K562 (cell line): Measurements from ENCODE around the gene ROS1. TPM values are rescaled to one million over a fixed set of nuclear protein-coding genes. Genes with fewer than 3 reads are reported as not detected.

Source experiments
- CBX1 ChIP-seq: sonication (generic); IDR thresholded peaks from 2 replicates; pipeline ENCODE4 v1.6.1; 2016; ENCODE audit warnings: antibody characterized with exemption, low read depth, mild to moderate bottlenecking
- CSDE1 ChIP-seq, 2 experiments: fragments of 450-650 bp; IDR thresholded peaks; 2 replicates each; pipeline ENCODE4 v1.6.1; 2016; ENCODE audit warnings: mild to moderate bottlenecking in 1 of 2
- FOXM1 ChIP-seq, 2 experiments: fragments of 450-650 bp in 1 of 2; sonication (generic) in 1 of 2; formaldehyde crosslinking in 1 of 2; IDR thresholded peaks; 2 replicates each; pipeline versions ENCODE4 v1.6.1 to v1.9.0; 2017 to 2022; ENCODE audit warnings: low read depth in 2 of 2, mild to moderate bottlenecking in 2 of 2, missing genetic modification reagents in 1 of 2, moderate library complexity in 1 of 2
- HMGXB4 ChIP-seq: sonication (generic); formaldehyde crosslinking; IDR thresholded peaks from 2 replicates; pipeline ENCODE4 v1.8.1; 2023; ENCODE audit warnings: mild to moderate bottlenecking, missing genetic modification reagents
- NEUROD1 ChIP-seq: fragments of 150-350 bp; IDR thresholded peaks from 2 replicates; pipeline ENCODE4 v1.6.1; 2014; ENCODE audit warnings: borderline replicate concordance, low read length, low read depth; ENCODE audit not compliant: partially characterized antibody
- SPI1 ChIP-seq: IDR thresholded peaks from 2 replicates; pipeline ENCODE4 v1.6.1; 2011; ENCODE audit warnings: low read depth, low read length, control low read depth, borderline replicate concordance
- TCF3 ChIP-seq: sonication (generic); formaldehyde crosslinking; IDR thresholded peaks from 2 replicates; pipeline ENCODE4 v1.4.0; 2020; ENCODE audit warnings: mild to moderate bottlenecking, missing genetic modification reagents
- TFAP4 ChIP-seq: sonication (generic); formaldehyde crosslinking; IDR thresholded peaks from 2 replicates; pipeline ENCODE4 v1.8.0; 2022; ENCODE audit warnings: missing genetic modification reagents, mild to moderate bottlenecking, moderate library complexity, borderline replicate concordance
- ZBTB2 ChIP-seq: fragments of 450-650 bp; IDR thresholded peaks from 2 replicates; pipeline ENCODE4 v1.6.1; 2016; ENCODE audit warnings: antibody characterized with exemption
- ZNF324 ChIP-seq: fragments of 250-450 bp; sonication (Bioruptor Pico); IDR thresholded peaks from 2 replicates; pipeline ENCODE4 v1.4.0; 2020; ENCODE audit warnings: mild to moderate bottlenecking
- polyA plus RNA-seq, 8 experiments: library from polyadenylated mRNA; depleted of rRNA in 4 of 8; stranded (reverse) in 5 of 8; unstranded in 3 of 8; fragments of >200 nt; fragmentation: Nextera tagmentation in 2 of 8; fragmentation: Illumina TruSeq in 1 of 8; extraction: Ambion mirVana in 2 of 8; extraction: Trizol in 1 of 8; gene quantifications; 2 replicates each; pipeline versions ENCODE4 v1.2.1 to v1.2.3, GENCODE V29; 2011 to 2014; ENCODE audit warnings: inconsistent platforms in 1 of 8, missing spikeins in 1 of 8
- total RNA-seq, 7 experiments: library from RNA; depleted of rRNA in 6 of 7; stranded (reverse); fragments of >200 nt in 6 of 7; fragmentation: Illumina TruSeq in 2 of 7; extraction: Trizol in 2 of 7; gene quantifications; 2 replicates each; pipeline versions ENCODE4 v1.2.1 to v1.2.3, GENCODE V29; 2011 to 2021; ENCODE audit warnings: low replicate concordance in 1 of 7
- TF ChIP-seq, protein P1 (sequence below), 2 experiments: fragments of 450-650 bp; formaldehyde crosslinking in 1 of 2; IDR thresholded peaks; 2 replicates each; pipeline versions ENCODE4 v1.4.0 to v1.6.1; 2014 to 2020; ENCODE audit warnings: mild to moderate bottlenecking in 2 of 2, borderline replicate concordance in 1 of 2, low read depth in 1 of 2
- TF ChIP-seq, protein P2 (sequence below): fragments of 450-650 bp; IDR thresholded peaks from 2 replicates; pipeline ENCODE4 v1.6.1; 2016

Gene ROS1
- total and polyA plus RNA-seq, 9 of the 15 experiments (the other 6 are each of a cell fraction or from before 2014, with no cell fraction given), result under 0.01 to 0.16 (median 0.04) TPM; not detected in 6

GRCh38 chr6:117344444-117345291 lies 81.1 kb downstream of the ROS1 start (continued):
- TF ChIP-seq, protein P1, sequence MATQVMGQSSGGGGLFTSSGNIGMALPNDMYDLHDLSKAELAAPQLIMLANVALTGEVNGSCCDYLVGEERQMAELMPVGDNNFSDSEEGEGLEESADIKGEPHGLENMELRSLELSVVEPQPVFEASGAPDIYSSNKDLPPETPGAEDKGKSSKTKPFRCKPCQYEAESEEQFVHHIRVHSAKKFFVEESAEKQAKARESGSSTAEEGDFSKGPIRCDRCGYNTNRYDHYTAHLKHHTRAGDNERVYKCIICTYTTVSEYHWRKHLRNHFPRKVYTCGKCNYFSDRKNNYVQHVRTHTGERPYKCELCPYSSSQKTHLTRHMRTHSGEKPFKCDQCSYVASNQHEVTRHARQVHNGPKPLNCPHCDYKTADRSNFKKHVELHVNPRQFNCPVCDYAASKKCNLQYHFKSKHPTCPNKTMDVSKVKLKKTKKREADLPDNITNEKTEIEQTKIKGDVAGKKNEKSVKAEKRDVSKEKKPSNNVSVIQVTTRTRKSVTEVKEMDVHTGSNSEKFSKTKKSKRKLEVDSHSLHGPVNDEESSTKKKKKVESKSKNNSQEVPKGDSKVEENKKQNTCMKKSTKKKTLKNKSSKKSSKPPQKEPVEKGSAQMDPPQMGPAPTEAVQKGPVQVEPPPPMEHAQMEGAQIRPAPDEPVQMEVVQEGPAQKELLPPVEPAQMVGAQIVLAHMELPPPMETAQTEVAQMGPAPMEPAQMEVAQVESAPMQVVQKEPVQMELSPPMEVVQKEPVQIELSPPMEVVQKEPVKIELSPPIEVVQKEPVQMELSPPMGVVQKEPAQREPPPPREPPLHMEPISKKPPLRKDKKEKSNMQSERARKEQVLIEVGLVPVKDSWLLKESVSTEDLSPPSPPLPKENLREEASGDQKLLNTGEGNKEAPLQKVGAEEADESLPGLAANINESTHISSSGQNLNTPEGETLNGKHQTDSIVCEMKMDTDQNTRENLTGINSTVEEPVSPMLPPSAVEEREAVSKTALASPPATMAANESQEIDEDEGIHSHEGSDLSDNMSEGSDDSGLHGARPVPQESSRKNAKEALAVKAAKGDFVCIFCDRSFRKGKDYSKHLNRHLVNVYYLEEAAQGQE (IDR thresholded peaks at IDR 0.05; ENCODE audit: borderline replicate concordance), result no peak
- TF ChIP-seq, protein P1 (CRISPR knock-in tag; IDR thresholded peaks at IDR 0.05; ENCODE audit: low read depth), result no peak
- TF ChIP-seq HMGXB4 (CRISPR knock-in tag), result no peak
- TF ChIP-seq, protein P2, sequence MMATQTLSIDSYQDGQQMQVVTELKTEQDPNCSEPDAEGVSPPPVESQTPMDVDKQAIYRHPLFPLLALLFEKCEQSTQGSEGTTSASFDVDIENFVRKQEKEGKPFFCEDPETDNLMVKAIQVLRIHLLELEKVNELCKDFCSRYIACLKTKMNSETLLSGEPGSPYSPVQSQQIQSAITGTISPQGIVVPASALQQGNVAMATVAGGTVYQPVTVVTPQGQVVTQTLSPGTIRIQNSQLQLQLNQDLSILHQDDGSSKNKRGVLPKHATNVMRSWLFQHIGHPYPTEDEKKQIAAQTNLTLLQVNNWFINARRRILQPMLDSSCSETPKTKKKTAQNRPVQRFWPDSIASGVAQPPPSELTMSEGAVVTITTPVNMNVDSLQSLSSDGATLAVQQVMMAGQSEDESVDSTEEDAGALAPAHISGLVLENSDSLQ, result no peak
- TF ChIP-seq SPI1, result no peak
- TF ChIP-seq NEUROD1, result no peak
- 0 out of 2 replicates have a peak, but pooled peaks have one; percentile 60 for TF ChIP-seq CBX1
- peak; percentile 71 for TF ChIP-seq TCF3 (CRISPR knock-in tag)
- no peak for TF ChIP-seq ZNF324
- no peak for TF ChIP-seq CSDE1 (IDR thresholded peaks at IDR 0.05)
- TF ChIP-seq TFAP4, result 0 out of 2 replicates have a peak, but pooled peaks have one; percentile 36
- peak; percentile 41; the same call in 1 of the 2 replicates for TF ChIP-seq FOXM1 (IDR thresholded peaks at IDR 0.05; ENCODE audit: low read depth)
- TF ChIP-seq FOXM1 (CRISPR knock-in tag; IDR thresholded peaks at IDR 0.05; ENCODE audit: low read depth), result no peak
- TF ChIP-seq ZBTB2, result no peak
